Measurements from ENCODE around the gene RCOR1.
"Not testable (repeated sequence)": the region's sequence is repeated elsewhere in the genome, so short reads cannot be mapped to it uniquely, and the experiment has no call there.

Gene RCOR1

DNA sequence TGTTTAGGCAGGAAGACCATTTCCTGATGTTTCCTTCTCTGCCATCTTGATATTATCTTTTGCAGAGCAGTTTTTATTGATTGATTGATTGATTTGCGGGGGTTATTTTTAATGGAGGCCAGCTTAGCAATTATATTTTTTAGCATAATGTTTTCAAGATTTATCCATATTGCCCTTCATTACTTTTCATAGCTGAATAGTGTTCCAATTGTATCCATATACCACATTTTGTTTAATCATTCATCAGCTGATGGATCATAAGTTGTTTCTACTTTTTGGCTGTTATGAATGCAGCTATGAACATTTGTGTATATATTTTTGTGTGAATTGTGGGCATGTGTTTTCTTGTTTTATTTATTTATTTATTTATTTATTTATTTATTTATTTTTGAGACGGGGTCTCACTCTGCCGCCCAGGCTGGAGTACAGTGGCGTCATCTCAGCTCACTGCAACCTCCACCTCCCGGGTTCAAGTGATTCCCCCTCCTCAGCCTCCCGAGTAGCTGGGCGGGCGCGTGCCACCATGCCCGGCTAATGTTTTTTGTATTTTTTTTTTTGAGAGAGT, 20.9 kb upstream of the RCOR1 start:
- no peak for DNase-seq

DNA sequence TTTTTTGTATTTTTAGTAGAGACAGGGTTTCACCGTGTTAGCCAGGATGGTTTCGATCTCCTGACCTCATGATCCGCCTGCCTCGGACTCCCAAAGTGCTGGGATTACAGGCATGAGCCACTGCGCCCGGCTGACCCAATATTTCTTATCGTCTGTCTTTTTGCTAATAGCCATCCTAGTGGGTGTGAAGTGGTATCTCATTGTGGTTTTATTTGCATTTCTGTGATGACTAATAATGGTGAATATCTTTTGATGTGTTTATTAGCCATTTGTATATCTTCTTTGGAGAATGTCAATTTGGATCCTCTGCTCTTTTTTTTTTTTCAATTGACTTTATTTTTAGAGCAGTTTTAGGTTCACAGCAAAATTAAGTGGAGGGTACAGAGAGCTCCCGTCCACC, 19.3 kb upstream of the RCOR1 start:
- not testable (repeated sequence) for DNase-seq

DNA sequence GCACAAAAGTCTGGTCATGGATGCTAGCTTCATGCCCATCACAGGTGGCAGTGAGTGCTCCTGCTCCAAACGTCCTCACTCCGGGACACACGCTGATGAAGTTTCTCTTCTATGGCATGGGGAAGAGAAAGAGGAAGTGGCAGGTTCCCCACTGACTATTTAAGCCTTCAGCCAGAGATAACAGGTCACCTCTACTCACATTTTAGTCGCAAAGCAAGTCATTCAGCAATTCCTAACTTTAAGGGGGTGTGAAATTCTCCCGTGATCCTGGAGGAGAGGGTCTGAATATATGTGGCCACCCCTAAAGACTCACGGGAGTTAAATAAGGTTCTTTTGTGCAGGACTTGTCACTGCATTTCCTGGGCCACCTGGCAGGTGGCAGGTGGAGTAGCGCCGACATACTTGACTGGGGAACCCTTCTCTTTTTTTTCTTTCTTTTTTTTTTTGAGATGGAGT, 18.8 kb upstream of the RCOR1 start:
- no peak for DNase-seq

DNA sequence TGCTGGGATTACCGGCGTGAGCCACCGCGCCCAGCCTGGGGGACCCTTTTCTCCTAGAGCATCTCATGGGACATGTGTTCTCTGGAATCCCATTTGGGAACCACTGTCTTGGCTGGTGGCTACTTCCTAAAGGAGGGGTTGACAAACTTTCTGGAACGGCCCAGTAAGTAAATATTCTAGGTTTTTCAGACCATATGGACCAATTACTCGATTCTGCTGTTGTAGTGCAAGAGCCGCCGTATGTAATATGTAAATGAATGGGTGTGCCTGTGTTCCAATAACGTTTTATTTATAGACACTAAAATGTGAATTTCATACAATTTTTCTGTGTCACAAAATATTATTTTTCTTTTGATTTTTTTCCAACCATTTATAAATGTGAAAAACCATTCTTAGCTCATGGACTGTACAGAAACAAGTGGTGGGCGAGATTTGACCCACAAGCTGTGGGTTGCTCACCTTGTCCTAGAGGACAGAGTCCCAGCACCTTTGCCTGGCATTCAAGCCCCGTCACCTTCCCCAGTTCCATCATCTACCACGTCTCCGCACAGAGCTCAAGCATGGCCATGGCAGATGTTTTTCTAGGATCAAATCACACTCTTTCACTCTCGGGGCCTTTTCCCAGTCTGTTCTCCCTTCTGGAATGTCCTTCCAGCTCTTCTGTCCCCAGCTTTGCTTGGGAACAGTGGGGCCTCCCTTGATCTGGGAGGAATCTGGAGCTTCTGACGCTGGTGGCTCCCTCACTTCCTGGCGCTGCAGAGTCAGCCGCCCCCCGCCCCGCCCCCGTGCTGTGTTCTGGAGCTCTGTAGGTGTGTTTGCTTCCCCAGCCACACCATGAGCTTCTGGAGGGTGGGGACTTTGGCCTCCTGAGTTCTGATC, 17.9 kb upstream of the RCOR1 start:
- DNase-seq = no peak

DNA sequence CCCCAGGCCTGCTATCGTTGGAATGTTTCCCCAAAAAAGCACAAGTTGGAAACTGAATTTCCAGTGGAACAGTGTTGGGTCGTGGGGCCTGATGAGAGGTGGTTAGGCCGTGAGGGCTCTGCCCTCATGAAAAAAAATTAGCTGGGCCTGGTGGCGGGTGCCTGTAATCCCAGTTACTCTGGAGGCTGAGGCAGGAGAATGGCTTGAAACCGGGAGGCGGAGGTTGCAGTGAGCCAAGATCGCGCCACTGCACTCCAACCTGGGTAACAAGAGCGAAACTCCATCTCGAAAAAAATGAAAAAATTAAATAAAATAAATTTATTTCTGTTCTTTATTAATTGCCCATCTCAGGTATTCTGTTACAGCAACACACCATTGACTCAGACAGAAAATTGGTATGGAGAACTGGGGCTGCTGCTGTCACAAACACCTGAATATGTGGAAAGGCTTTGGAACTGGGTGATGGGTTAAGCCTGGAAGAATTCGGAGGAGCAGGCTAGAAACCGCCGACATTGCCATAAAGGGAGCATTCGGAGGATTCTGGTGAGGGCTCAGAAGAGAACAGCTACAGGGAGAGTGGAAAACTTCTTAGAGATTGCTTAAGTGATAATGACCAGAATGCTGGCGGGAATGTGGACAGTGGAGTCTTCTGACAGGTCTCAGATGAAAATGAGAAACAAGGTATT, 17.1 kb upstream of the RCOR1 start:
- no peak for DNase-seq

DNA sequence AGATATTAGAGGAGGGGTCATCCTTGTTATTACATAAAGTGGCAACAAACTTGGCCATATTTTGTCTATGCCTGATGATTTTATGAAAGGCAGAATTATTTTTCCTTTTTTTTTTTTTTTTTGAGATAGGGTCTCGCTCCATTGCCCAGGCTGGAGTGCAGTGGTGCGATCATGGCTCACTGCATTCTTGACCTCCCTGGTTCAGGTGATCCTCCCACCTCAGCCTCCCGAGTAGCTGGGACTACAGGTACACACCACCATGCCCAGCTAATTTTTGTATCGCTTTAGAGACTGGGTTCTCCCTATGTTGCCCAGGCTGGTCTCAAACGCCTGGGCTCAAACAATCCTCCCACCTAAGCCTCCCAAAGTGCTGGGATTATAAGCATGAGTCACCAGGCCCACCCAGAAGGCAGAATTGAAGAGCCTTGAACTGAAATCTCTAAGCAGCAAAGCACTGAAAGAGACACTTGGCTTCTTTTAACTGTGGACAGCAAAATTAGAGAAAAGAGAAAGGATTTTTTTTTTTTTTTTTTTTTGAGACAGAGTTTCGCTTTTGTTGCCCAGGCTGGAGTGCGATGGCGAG, 16.5 kb upstream of the RCOR1 start:
- DNase-seq = not testable (repeated sequence)

DNA sequence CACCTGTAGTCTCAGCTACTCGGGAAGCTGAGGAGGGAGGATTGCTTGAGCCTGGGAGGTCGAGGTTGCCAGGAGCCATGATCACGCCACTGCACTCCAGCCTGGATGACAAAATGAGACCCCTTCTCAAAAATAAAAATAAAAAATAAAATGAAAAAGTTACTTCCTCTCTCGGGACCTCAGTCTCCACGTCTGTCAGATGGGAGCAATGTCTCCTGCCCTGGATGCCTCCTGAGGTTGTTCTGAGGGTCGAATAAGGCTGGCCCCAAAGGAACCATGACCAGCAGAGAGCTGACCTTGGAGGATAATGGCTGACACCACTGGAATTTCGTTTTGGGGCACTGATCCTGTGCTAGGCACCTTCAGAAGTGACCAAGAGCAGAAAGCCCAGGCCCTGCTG, 13.6 kb upstream of the RCOR1 start:
- no peak for DNase-seq

DNA sequence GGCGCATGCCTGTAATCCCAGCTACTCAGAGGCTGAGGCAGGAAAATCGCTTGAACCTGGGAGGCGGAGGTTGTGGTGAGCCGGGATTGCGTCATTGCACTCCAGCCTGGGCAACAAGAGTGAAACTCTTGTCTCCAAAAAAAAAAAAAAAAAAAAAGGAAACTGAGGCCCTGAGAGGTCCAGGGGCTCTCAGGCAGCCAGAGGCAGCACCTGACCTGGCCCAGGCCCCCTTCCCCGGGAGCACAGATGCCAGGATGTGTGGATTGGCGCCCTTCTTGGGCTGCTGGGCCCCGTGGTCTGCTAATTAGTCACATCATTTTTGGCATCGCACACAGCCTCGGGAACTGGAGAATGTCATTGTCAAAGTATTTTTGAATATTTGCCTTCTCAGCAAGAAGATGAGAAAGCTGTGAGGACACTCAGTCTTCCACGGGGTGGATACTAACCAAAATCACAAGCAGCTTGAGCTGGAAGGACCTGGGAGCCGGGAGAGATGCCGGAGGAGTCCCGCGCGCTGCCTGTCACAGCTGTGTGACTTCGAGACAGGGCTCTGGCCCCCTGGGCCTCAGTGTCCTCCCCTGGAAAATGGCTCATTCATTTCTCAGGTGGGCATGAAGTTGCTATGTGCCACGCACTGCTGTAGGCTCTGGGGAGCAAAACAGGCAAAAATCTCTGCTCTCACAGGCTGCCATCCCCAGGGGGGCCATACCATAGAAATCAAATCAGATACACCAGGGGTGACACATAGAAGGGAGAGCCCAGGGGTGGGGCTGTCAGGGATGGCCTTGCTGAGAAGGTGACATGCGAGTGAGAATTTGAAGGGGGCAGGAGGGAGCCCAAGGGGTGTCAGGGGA, 12.5 kb upstream of the RCOR1 start:
- no peak for DNase-seq

DNA sequence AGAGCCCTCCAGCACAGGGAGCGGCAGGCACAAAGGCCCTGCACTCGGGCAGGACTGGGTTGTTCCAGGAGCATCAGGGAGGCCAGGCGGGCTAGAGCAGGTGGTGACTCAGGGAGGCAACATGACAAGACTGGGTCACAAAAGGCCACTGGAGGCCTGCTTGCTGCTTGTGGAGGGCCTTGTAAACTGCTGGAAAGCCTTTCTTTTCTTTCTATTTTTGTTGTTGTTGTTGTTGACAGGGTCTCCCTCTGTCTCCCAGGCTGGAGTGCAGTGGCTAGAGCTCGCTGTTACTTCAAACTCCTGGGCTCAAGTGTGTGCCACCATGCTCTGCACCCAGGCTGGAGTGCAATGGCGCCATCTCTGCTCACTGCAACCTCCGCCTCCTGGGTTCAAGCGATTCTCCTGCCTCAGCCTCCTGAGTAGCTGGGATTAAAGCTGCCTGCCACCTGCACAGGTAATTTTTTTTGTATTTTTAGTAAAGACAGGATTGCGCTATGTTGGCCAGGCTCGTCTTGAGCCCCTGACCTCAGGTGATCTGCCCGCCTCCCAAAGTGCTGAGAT, 11.8 kb upstream of the RCOR1 start:
- no peak for DNase-seq

DNA sequence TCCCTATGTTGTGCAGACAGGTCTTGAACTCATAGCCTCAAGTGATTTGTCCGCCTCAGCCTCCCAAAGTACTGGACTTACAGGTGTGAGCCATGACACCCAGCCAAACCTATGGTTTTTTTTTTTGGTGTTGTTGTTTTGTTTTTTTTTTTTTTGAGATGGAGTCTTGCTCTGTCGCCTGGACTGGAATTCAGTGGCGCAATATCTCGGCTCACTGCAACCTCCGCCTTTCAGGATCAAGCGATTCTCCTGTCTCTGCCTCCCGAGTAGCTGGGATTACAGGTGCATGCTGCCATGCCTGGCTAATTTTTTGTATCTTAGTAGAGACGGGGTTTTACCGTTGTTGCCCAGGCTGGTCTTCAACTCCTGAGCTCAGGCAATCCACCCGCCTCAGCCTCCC, 11.3 kb upstream of the RCOR1 start:
- DNase-seq = no peak

DNA sequence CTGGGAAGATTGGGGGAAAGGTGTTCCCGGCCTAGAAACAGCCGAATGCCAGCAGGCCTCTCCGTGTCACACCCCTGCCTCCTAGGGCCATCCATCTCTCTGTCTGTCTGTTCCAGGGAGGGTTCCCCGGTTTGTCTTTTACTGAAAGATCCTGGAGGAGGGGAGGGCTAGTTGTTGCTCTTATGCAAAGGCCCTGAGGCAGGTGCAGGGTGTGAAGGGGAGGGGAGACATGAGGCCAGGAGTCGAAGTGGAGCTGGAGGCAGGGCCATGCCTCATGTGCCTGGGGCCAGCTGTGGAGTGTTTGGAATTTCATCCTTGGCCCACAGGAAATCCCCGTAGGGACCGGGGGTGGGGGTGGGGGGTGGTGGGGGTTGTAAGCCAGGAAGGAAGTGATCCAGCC, 8.7 kb upstream of the RCOR1 start:
- DNase-seq = no peak

DNA sequence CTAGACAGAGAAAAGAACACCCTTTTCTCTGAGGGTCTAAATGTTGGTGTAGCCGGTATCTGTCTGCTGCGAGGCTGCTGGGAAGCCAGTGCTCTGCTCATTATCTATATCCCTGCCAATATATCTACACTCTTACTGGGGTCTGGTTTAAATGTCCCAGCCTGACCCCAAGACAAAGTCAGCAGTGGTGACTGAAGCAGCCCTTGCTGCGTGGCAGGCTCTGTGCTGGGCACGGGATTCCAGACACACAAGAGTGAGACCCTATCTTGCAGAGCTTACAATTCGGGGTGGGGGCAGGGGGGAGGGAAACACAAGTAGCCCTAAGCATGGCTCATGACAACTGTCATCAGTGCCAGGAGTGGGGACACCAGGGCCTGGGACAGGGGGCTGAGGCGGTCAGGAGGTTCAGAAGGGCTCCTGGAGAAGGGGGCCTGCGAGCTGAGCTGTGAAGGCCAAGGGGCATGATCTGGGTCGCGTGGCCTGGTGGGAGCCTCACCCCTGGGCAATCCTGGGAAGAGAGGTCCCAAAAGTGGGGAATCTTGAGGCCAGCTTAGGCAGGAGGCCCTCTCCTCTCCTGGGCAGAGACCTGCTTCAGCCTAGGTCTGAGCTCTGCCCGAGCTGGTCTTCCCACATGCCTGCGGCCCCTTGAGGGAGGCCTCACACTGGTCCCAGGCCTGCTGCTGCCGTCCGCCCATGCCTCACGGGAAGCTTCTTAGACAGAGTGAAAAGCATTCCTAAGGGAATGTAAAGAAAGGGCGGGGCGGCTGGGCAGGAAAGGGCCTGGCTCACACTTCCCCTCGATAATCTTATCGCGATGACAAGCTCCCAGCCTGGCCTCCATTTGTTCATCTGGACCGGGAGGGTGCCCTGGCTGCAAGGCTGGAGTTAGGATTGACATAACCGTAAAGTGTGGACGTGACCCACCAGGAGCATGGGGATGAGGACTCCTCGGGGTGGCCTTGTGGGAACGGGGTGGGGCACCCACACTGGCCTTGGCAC, 7.3 kb upstream of the RCOR1 start:
- no peak for DNase-seq

DNA sequence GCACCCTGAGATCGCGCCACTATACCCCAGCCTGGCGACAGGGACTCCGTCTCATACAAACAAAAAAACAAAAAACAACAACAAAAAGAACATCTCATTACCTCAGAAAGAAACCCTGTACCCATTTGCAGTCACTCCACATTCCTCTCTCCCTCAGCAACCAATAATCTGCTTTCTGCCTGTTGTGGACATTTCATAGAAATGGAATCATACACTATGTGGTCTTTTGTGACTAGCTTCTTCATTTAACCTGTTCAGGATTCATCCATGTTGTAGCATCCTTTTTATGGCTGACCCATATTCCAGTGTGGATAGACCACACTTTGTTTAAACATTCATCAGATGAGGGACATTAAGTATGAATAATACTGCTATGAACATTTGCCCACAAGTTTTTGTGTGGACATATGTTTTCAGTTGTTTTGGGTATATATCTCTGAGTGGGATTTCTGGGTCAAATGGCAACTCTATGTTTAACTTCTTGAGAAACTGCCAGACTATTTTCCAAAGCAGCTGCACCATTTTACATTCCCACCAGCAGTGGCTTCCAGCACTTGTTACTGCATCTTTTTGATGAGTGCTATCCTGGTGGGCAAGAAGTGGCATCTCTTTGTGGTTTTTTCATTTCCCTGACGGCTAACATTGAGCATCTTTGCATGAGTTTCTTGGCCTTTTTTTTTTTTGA, 5.9 kb upstream of the RCOR1 start:
- no peak for DNase-seq

DNA sequence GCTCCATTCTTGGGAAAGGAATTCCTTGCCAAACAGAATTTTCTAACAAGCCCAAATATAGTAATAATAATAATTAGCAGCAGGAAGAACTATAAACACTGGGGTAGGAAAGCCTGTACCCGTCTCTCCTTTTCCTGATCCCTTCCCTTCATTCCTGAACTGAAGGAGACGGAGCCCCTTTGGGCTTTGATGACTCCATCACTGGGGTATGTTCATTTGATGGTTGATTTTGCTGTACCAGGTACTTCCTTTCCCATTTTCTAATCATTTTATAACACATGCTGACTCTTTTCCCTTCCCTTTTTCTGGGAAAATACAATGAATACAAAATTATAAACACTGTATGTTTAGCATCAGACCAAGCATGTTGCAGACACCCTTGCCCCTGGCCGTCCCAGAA, 3.6 kb upstream of the RCOR1 start:
- no peak for DNase-seq

DNA sequence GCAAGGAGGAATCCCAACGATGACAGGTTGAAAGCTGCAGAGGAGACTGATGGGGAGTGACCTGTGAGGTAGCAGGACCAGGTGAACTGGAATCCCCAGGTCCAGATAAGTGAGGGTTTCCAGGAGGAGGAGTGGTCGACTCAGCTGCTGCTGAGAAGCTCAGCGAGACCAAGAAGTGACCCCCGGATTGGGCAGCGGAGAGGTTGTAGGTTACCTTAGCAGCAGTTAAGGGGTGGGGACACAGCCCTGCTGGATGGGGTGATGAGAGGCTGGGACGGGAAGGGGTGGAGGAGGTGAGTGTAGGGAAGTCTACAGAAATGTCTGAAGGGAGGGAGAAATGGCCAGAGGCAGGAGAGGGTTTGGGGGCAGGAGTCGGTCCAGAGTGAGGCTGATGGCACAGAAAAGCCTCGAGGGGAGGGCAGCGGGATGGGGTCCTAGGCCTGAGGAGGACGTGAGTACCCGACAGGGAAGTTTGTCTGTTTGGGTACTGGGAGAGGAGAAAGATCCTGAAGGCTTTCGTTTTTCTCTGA, 2.6 kb upstream of the RCOR1 start:
- DNase-seq = no peak

DNA sequence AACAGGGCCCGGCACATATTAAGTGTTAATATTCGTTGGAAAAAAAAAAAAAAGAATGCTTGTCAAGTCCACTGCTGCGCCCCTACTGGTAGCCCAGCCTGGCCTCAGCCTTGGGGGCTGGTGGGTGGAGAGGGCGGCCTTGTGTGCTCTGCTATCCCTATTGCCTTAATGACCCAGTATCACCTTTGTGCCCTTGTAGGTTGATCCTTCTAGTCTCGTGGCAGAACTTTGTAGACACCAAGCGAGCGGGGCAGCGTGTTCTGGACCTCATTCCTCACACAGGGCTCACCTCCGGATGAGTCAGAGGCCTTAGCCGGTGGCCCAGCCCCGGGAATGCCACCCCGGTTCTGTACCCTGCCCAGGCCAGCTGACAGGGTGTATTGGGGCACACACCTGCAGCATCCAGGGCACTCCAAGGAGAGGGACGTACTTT, 1.8 kb upstream of the RCOR1 start:
- DNase-seq = no peak

DNA sequence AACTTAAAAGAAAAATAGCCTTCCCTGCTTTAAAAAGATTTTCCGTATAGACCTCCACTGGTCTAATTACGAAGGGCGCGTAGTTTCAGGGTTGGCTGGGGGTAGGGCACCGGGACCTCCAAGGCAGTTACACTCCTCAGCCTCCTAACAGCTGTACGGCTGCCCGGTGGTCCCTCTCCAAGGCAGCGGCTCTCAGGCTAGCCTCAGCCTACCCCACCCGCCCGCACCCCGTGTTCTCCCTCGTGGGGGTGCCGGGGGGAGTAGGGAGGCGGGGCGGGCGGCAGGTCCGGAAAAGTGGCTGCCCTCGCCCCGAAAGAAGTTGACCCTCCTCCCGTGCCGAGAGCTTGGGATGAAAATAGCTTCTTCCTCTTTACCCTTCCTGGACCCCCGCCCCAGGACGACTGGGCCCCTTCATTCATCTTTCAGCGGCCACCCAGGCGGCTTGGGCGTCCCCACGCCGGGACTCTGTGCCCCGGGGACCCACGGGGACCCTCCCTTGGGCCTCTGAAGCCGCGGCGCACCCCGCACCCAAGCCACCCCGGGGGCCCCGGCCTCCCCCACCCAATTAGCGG, 991 bp upstream of the RCOR1 start:
- peak; percentile 28 for DNase-seq

DNA sequence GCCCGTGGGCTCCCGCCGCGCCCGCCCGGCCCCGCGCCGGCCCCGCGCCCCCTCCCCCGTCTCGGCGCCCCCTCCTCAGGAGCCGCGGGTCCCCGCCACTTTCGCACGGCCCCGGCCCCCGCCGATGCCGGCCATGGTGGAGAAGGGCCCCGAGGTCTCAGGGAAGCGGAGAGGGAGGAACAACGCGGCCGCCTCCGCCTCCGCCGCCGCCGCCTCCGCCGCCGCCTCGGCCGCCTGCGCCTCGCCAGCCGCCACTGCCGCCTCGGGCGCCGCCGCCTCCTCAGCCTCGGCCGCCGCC, 263 bp downstream of the RCOR1 start:
- peak; percentile 58 for DNase-seq

DNA sequence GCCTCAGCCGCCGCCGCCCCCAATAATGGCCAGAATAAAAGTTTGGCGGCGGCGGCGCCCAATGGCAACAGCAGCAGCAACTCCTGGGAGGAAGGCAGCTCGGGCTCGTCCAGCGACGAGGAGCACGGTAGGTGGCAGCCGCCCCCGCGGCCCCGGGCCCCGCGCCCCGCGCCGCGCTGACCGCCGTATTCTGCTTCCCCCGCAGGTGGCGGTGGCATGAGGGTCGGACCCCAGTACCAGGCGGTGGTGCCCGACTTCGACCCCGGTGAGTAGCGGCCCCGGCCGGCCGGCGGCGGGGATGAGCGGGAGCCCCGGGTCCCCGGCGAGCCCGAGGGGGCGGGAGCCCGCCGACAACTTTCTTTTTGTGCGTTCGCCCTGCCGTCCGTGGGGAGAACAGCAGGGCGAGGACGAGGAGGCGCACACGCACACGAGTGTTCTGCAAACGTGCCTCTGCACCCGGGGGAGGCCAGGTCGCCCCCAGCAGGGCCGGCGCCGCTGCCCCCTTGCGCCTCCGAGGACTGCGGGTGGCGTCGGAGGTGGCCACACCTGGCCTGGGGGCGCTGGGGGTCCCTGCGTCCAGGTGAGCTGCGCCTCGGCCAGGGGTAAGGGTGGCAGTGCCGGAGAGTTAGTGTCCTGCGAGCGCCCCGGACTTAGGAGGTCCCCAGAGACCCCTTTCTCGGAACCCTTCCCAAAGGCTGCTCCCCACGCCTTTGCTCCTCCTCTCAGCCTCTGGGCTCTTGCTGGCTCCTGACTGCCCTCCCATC, 794 bp downstream of the RCOR1 start:
- peak; percentile 44 for DNase-seq

All from NCI-H1105 treated with DMSO at 0.1 percent for 48 hours (cell line).